ENCODE measurements around the gene PITHD1.
A peak's percentile ranks its signal among the peaks of the same experiment; 100 is the strongest.

Gene PITHD1

DNA sequence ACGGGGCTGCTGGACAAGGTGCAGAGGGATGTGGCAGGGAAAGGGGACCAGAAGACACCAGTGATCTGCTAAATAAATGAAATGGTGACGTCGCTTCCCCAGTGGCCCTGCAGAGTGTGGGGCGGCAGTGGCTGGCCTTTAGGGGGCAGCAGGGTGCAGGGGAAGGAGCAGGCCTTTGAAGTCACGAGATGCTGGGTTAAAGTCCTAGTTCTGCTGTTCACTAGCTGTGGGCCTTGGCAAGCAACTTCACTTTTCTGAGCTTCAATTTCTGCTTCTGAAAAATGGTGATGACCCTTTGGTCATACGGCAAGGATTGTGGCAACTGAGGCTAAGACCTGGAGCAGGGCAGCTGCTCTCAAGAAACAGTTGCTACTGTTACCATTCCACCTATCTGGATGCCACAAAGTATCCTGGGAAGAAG lies 31.5 kb downstream of the PITHD1 start:
- no peak for TF ChIP-seq ZFX (IDR thresholded peaks at IDR 0.05; ENCODE audit: borderline replicate concordance)
- TF ChIP-seq, protein P1, sequence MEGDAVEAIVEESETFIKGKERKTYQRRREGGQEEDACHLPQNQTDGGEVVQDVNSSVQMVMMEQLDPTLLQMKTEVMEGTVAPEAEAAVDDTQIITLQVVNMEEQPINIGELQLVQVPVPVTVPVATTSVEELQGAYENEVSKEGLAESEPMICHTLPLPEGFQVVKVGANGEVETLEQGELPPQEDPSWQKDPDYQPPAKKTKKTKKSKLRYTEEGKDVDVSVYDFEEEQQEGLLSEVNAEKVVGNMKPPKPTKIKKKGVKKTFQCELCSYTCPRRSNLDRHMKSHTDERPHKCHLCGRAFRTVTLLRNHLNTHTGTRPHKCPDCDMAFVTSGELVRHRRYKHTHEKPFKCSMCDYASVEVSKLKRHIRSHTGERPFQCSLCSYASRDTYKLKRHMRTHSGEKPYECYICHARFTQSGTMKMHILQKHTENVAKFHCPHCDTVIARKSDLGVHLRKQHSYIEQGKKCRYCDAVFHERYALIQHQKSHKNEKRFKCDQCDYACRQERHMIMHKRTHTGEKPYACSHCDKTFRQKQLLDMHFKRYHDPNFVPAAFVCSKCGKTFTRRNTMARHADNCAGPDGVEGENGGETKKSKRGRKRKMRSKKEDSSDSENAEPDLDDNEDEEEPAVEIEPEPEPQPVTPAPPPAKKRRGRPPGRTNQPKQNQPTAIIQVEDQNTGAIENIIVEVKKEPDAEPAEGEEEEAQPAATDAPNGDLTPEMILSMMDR (IDR thresholded peaks at IDR 0.05) = peak; percentile 90
- H3K27ac ChIP-seq = peak overlapping the region; percentile 26; the same call in 1 of the 2 replicates

DNA sequence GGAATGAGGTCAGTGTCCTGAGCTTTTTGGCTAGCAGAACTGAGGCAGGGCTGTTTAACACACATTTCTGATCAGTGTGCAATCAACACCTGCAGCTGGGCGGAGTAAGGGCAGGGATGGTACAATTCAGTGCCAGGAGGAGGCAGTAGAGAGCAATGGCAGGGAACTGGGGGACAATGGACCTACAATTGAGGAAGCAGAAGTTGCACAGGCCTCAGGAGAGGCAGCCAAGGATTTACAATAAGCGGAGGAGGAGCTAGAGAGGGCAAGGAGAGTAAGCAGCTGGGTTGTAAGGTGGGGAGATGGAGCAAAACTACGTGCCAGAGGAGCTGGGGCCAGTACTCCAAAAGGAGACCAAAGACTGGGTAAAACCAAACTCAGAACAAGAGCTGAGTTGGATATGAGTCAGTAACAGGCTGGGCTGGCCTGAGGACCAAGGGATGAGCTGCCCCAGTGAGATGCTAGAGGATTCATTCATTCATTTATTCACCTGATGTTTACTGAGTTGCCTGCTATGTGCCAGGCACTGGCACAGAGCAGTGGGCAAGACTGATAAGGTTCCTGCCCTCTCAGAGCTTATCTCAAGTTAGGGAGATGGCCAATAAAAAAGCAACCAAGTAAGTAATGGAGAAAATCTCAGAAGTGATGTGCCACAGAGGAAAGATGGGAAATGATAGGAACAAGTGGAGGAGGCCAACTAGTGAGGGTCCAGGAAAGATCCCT lies 32.8 kb downstream of the PITHD1 start:
- H3K27ac ChIP-seq = no peak overlapping the region
- TF ChIP-seq, protein P1 (IDR thresholded peaks at IDR 0.05) = peak; percentile 82
- no peak for TF ChIP-seq ZFX (IDR thresholded peaks at IDR 0.05; ENCODE audit: borderline replicate concordance)

DNA sequence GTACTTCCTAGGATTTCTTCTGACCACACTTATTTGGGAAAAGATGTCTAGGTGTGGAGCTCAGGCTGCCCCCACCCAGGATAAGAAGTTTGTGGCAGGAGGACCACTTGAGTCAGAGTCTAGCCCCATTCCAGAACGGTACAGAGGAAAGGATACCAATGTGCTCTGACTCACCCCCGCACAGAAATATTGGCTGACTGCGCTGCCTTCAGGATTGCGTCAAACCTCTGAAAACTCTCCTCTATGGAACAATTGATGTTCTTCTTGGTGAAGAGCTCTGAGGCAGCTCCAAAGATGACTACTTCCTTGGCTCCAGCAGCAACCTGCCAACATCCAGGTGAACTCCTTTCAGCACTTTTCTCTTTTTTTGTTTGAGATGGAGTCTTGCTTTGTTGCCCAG lies 35.8 kb downstream of the PITHD1 start:
- no peak overlapping the region for H3K27ac ChIP-seq
- TF ChIP-seq ZFX (IDR thresholded peaks at IDR 0.05; ENCODE audit: borderline replicate concordance) = no peak
- TF ChIP-seq, protein P1 (IDR thresholded peaks at IDR 0.05) = no peak

DNA sequence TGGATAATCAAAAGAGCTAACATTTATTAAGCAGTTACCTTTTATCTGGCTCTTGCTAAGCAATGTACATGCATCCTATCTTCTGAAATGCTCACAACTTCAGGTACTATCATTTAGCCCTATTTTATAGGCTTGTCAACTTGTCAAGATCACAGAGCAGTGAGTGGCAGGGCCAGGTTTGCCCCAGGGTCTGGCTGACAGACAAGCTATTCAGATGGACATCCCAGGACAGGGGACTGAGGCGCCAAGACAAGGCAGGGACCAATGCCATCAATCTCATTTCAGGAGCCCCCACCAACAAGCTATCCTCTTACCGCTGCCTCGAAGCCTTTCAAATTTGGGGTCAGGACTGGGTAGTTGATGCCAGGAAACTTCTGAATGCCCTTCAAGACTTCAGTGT lies 38.1 kb downstream of the PITHD1 start:
- no peak overlapping the region for H3K27ac ChIP-seq
- TF ChIP-seq, protein P1 (IDR thresholded peaks at IDR 0.05) = no peak
- no peak for TF ChIP-seq ZFX (IDR thresholded peaks at IDR 0.05; ENCODE audit: borderline replicate concordance)

DNA sequence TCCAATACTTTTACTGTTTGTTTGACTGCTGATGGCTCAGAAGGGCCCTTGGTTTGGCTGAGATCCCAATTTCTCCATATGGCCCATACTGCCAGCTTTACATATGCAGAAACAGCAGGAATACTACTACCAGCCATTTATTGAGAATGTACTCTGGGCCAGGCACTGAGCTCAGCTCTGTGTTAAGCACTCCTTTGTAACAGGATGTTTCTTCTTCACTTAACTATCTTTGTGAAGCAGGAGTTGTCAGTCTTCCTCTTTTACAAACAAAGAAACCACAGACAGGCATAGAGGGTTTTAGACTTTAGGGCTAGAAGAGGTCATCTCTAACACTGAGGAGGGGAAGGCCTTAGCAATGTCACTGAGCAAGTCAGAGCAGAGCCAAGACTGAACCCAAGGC lies 38.7 kb downstream of the PITHD1 start:
- H3K27ac ChIP-seq = no peak overlapping the region
- TF ChIP-seq, protein P1 (IDR thresholded peaks at IDR 0.05) = no peak
- no peak for TF ChIP-seq ZFX (IDR thresholded peaks at IDR 0.05; ENCODE audit: borderline replicate concordance)

DNA sequence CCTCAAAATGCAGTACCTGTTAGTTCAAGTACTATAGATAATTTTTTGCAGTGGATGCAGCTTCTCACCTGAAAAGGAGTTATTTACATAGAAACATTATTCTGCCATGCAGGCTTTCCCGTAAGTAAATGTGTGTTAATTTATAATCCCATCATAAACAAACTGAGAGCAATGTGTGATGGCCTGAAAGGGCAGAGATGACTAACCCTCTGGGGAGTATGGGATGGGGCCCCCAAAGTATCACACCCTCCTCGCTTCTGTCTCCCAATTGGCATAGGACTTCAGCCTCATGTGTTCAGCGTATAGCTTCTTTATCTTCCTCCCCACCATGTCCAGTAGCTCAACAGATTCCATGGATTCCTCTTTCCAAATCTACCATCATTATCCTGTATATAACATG lies 39.4 kb downstream of the PITHD1 start:
- H3K27ac ChIP-seq = no peak overlapping the region
- no peak for TF ChIP-seq ZFX (IDR thresholded peaks at IDR 0.05; ENCODE audit: borderline replicate concordance)
- TF ChIP-seq, protein P1 (IDR thresholded peaks at IDR 0.05) = no peak

DNA sequence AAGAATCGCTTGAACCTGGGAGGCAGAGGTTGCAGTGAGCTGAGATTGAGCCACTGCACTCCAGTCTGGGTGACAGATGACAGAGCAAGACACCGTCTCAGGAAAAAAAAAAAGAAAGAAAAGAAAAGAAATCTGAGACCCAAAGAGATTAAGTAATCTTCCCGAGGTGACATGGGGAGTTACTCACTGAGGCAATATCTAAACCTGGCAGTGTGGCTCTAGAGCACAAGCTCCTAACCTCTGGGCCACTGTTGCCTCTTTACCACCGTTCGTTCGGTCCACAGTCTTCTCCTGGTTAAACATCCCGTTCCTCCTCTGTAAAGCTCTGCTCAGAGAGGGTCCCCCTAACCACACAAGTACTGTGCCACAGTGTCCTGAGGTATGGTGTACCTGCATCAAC lies 45.5 kb downstream of the PITHD1 start:
- TF ChIP-seq, protein P1 (IDR thresholded peaks at IDR 0.05) = no peak
- no peak for TF ChIP-seq ZFX (IDR thresholded peaks at IDR 0.05; ENCODE audit: borderline replicate concordance)
- no peak overlapping the region for H3K27ac ChIP-seq

Data from 22Rv1 (cell line).